Effector memory CD8-positive, alpha-beta T cell (primary cell): Measurements from ENCODE around the gene ZNF385C.

Source experiments
- ATAC-seq: fragments of 150-1000 bp; cut with Tn5 transposase; replicated peaks from 2 replicates; pipeline ENCODE4 v1.10.0; 2021; ENCODE audit warnings: mild to moderate bottlenecking, moderate library complexity
- DNase-seq, 3 experiments: peaks; one replicate each; pipeline ENCODE4 v3.0.0; 2021
- H3K27ac Mint-ChIP-seq, 2 donors: one replicate each; pipeline ENCODE4 v1.8.0; 2022; ENCODE audit warnings: mild to moderate bottlenecking in 2 of 2, mixed read lengths in 2 of 2, moderate library complexity in 2 of 2
- H3K27me3 Mint-ChIP-seq, 2 donors: one replicate each; pipeline ENCODE4 v1.8.0; 2022; ENCODE audit warnings: mixed read lengths in 2 of 2
- H3K36me3 Mint-ChIP-seq: one replicate; pipeline ENCODE4 v1.8.0; 2022; ENCODE audit warnings: mild to moderate bottlenecking, moderate library complexity, mixed read lengths; ENCODE audit not compliant: insufficient read depth
- H3K4me1 Mint-ChIP-seq, 2 donors: one replicate each; pipeline ENCODE4 v1.8.0; 2022; ENCODE audit warnings: low read depth in 2 of 2, mixed read lengths in 2 of 2
- H3K4me3 Mint-ChIP-seq, 2 donors: one replicate each; pipeline ENCODE4 v1.8.0; 2022; ENCODE audit warnings: mild to moderate bottlenecking in 2 of 2, mixed read lengths in 2 of 2, moderate library complexity in 2 of 2
- H3K9me3 Mint-ChIP-seq, 2 donors: one replicate each; pipeline ENCODE4 v1.8.0; 2022; ENCODE audit warnings: mixed read lengths in 2 of 2

The ZNF385C gene

GRCh38 chr17:42088736-42089135 is 9.5 kb downstream of the ZNF385C start:
- Mint-ChIP-seq H3K4me1 (no peaks in the 10 kb centered on the region), H3K9me3 (no peaks in the 10 kb centered on the region), H3K27me3 (peaks cover 16 to 42% of the 10 kb centered on the region in 2 donors), H3K27ac (no peak overlapping the region), H3K4me3 (no peak overlapping the region), H3K36me3 (no peaks in the 10 kb centered on the region)
- no peak for DNase-seq
- no peak for ATAC-seq

GRCh38 chr17:42087736-42088705 is 10.3 kb downstream of the ZNF385C start:
- H3K27me3 Mint-ChIP-seq: peaks cover 16 to 40% of the 10 kb centered on the region in 2 donors
- H3K4me3 Mint-ChIP-seq: no peak overlapping the region
- no peaks in the 10 kb centered on the region for H3K36me3 Mint-ChIP-seq
- no peak for ATAC-seq
- DNase-seq: no peak
- H3K4me1 Mint-ChIP-seq: no peaks in the 10 kb centered on the region
- no peaks in the 10 kb centered on the region for H3K9me3 Mint-ChIP-seq
- no peak overlapping the region for H3K27ac Mint-ChIP-seq

GRCh38 chr17:42087042-42087701 is 11.1 kb downstream of the ZNF385C start:
- ATAC-seq: no peak
- Mint-ChIP-seq H3K27ac (no peak overlapping the region), H3K27me3 (peaks cover 16 to 31% of the 10 kb centered on the region in 2 donors), H3K36me3 (no peaks in the 10 kb centered on the region), H3K9me3 (no peaks in the 10 kb centered on the region), H3K4me3 (no peak overlapping the region), H3K4me1 (no peaks in the 10 kb centered on the region)
- no peak for DNase-seq

- H3K27me3 Mint-ChIP-seq: no peaks in the 10 kb centered on the region
- H3K36me3 Mint-ChIP-seq: no peaks in the 10 kb centered on the region
- ATAC-seq: no peak
- H3K9me3 Mint-ChIP-seq: no peaks in the 10 kb centered on the region
- DNase-seq: no peak
- H3K4me3 Mint-ChIP-seq: no peak overlapping the region
- H3K27ac Mint-ChIP-seq: no peak overlapping the region
- H3K4me1 Mint-ChIP-seq: no peaks in the 10 kb centered on the region
Measured at GRCh38 chr17:42081516-42082129, 16.6 kb downstream of the ZNF385C start.

- Mint-ChIP-seq H3K27ac (no peak overlapping the region), H3K4me3 (no peak overlapping the region), H3K27me3 (peaks cover 0 to 16% of the 10 kb centered on the region in 2 donors), H3K36me3 (no peaks in the 10 kb centered on the region), H3K9me3 (no peaks in the 10 kb centered on the region), H3K4me1 (no peaks in the 10 kb centered on the region)
- no peak for DNase-seq
- no peak for ATAC-seq
Measured at GRCh38 chr17:42079541-42079940, 18.7 kb downstream of the ZNF385C start.

GRCh38 chr17:42078396-42079043 is 19.8 kb downstream of the ZNF385C start:
- Mint-ChIP-seq H3K9me3 (no peaks in the 10 kb centered on the region), H3K27me3 (peaks cover 1 to 26% of the 10 kb centered on the region in 2 donors), H3K27ac (no peak overlapping the region), H3K4me1 (peaks cover 0 to 1% of the 10 kb centered on the region in 2 donors), H3K4me3 (no peak overlapping the region), H3K36me3 (peaks cover 2% of the 10 kb centered on the region)
- ATAC-seq: no peak
- no peak for DNase-seq

GRCh38 chr17:42077755-42078154 is 20.5 kb downstream of the ZNF385C start:
- Mint-ChIP-seq H3K27ac (no peak overlapping the region), H3K36me3 (peaks cover 2% of the 10 kb centered on the region), H3K9me3 (no peaks in the 10 kb centered on the region), H3K4me3 (no peak overlapping the region), H3K4me1 (peaks cover 0 to 2% of the 10 kb centered on the region in 2 donors), H3K27me3 (peaks cover 4 to 34% of the 10 kb centered on the region in 2 donors)
- DNase-seq (no peak), ATAC-seq (no peak)

- Mint-ChIP-seq H3K36me3 (peaks cover 2% of the 10 kb centered on the region), H3K4me1 (peaks cover 0 to 2% of the 10 kb centered on the region in 2 donors), H3K9me3 (no peaks in the 10 kb centered on the region), H3K27ac (no peak overlapping the region), H3K4me3 (no peak overlapping the region), H3K27me3 (peaks cover 6 to 39% of the 10 kb centered on the region in 2 donors)
- no peak for ATAC-seq
- DNase-seq: no peak
Measured at GRCh38 chr17:42076797-42077559, 21.3 kb downstream of the ZNF385C start.

GRCh38 chr17:42075789-42076188 is 22.5 kb downstream of the ZNF385C start:
- H3K4me3 Mint-ChIP-seq: no peak overlapping the region
- peaks cover 16 to 51% of the 10 kb centered on the region in 2 donors for H3K27me3 Mint-ChIP-seq
- ATAC-seq: no peak
- H3K27ac Mint-ChIP-seq: peak overlapping the region in 1 of 2 donors; percentile 55
- no peaks in the 10 kb centered on the region for H3K9me3 Mint-ChIP-seq
- no peak for DNase-seq
- peaks cover 0 to 7% of the 10 kb centered on the region in 2 donors for H3K4me1 Mint-ChIP-seq
- peaks cover 2% of the 10 kb centered on the region for H3K36me3 Mint-ChIP-seq

GRCh38 chr17:42072323-42073187 is 25.7 kb downstream of the ZNF385C start:
- peaks cover 23 to 68% of the 10 kb centered on the region in 2 donors for H3K27me3 Mint-ChIP-seq
- ATAC-seq (no peak), DNase-seq (no peak)
- H3K27ac Mint-ChIP-seq: peak overlapping the region in 1 of 2 donors; percentile 44
- peaks cover 0 to 7% of the 10 kb centered on the region in 2 donors for H3K4me1 Mint-ChIP-seq
- H3K36me3 Mint-ChIP-seq: peaks cover 2% of the 10 kb centered on the region
- peak overlapping the region; percentile 38 to 58 for H3K4me3 Mint-ChIP-seq
- no peaks in the 10 kb centered on the region for H3K9me3 Mint-ChIP-seq

GRCh38 chr17:42071810-42072209 is 26.5 kb downstream of the ZNF385C start:
- ATAC-seq: no peak
- Mint-ChIP-seq H3K9me3 (no peaks in the 10 kb centered on the region), H3K4me3 (peak overlapping the region; percentile 23 to 58), H3K27ac (peak overlapping the region; percentile 38 to 44), H3K27me3 (peaks cover 23 to 68% of the 10 kb centered on the region in 2 donors), H3K4me1 (peaks cover 0 to 7% of the 10 kb centered on the region in 2 donors), H3K36me3 (peaks cover 2% of the 10 kb centered on the region)
- no peak for DNase-seq

- Mint-ChIP-seq H3K4me3 (no peak overlapping the region), H3K9me3 (no peaks in the 10 kb centered on the region), H3K4me1 (peaks cover 0 to 10% of the 10 kb centered on the region in 2 donors), H3K36me3 (peaks cover 2% of the 10 kb centered on the region), H3K27me3 (peaks cover 27 to 51% of the 10 kb centered on the region in 2 donors), H3K27ac (no peak overlapping the region)
- no peak for ATAC-seq
- no peak for DNase-seq
Measured at GRCh38 chr17:42068979-42069378, 29.3 kb downstream of the ZNF385C start.
